ENCODE data around the gene CDC14A.

Gene CDC14A

GRCh38 chr1:100438375-100438774 is 86.1 kb downstream of the CDC14A start:
- no peak overlapping the region for H3K4me2 ChIP-seq (ENCODE audit: low read length)
- no peaks in the 10 kb centered on the region for H3K4me1 ChIP-seq (ENCODE audit: control insufficient read depth, low read length)
- H3K9me2 ChIP-seq (replicated peaks; ENCODE audit: control insufficient read depth, low read length): no peaks in the 10 kb centered on the region
- TF ChIP-seq EZH2phosphoT487 (IDR thresholded peaks at IDR 0.05; ENCODE audit: borderline replicate concordance, low read length) (no peak), CTCF (IDR thresholded peaks at IDR 0.05; ENCODE audit: low read depth, low read length, poor library complexity, severe bottlenecking) (no peak)
- no peak overlapping the region for H3K4me3 ChIP-seq (ENCODE audit: low read length)
- H3K9me3 ChIP-seq (ENCODE audit: control insufficient read depth, insufficient read depth, low read length): no peaks in the 10 kb centered on the region
- H3F3A ChIP-seq (ENCODE audit: control insufficient read depth, insufficient read depth): no peaks in the 10 kb centered on the region
- H3K79me2 ChIP-seq (ENCODE audit: control insufficient read depth, low read length): no peaks in the 10 kb centered on the region
- H3K27me3 ChIP-seq (ENCODE audit: control insufficient read depth, low read length): no peaks in the 10 kb centered on the region
- no peak overlapping the region for H3K27ac ChIP-seq (ENCODE audit: low read depth, low read length)
- H4K20me1 ChIP-seq (ENCODE audit: control insufficient read depth, insufficient read depth, low read depth, low read length): no peaks in the 10 kb centered on the region
- no peaks in the 10 kb centered on the region for H3K36me3 ChIP-seq (ENCODE audit: control insufficient read depth, low read length)

DNA sequence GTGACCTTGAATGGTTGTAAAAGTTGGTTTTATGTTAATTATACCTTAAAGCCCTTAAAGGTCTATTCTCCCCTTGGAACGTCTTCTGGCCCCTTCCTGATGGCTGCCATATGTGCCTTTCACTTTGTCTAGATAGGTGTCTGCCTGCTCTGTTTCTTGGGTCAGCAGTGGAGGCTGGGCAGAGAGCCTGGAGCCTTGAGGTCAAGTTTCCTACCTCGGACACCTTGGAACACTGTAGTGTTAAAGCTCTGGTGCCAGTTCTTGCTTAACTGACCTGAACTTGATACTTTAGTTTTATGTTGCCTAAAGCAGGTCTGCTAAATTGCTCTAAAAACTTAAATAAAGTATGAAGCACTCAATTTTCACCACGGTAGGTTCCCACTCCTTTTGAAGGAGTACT is 86.5 kb downstream of the CDC14A start:
- Histone ChIP-seq H3K27ac (ENCODE audit: low read depth, low read length) (no peak overlapping the region), H3K79me2 (ENCODE audit: control insufficient read depth, low read length) (no peaks in the 10 kb centered on the region), H3K9me3 (ENCODE audit: control insufficient read depth, insufficient read depth, low read length) (no peaks in the 10 kb centered on the region), H3F3A (ENCODE audit: control insufficient read depth, insufficient read depth) (no peaks in the 10 kb centered on the region), H3K4me1 (ENCODE audit: control insufficient read depth, low read length) (peaks cover 3% of the 10 kb centered on the region), H3K36me3 (ENCODE audit: control insufficient read depth, low read length) (no peaks in the 10 kb centered on the region), H3K9me2 (replicated peaks; ENCODE audit: control insufficient read depth, low read length) (no peaks in the 10 kb centered on the region), H3K27me3 (ENCODE audit: control insufficient read depth, low read length) (no peaks in the 10 kb centered on the region), H4K20me1 (ENCODE audit: control insufficient read depth, insufficient read depth, low read depth, low read length) (no peaks in the 10 kb centered on the region), H3K4me2 (ENCODE audit: low read length) (no peak overlapping the region), H3K4me3 (ENCODE audit: low read length) (no peak overlapping the region)
- TF ChIP-seq CTCF (IDR thresholded peaks at IDR 0.05; ENCODE audit: low read depth, low read length, poor library complexity, severe bottlenecking) (no peak), EZH2phosphoT487 (IDR thresholded peaks at IDR 0.05; ENCODE audit: borderline replicate concordance, low read length) (no peak)

DNA sequence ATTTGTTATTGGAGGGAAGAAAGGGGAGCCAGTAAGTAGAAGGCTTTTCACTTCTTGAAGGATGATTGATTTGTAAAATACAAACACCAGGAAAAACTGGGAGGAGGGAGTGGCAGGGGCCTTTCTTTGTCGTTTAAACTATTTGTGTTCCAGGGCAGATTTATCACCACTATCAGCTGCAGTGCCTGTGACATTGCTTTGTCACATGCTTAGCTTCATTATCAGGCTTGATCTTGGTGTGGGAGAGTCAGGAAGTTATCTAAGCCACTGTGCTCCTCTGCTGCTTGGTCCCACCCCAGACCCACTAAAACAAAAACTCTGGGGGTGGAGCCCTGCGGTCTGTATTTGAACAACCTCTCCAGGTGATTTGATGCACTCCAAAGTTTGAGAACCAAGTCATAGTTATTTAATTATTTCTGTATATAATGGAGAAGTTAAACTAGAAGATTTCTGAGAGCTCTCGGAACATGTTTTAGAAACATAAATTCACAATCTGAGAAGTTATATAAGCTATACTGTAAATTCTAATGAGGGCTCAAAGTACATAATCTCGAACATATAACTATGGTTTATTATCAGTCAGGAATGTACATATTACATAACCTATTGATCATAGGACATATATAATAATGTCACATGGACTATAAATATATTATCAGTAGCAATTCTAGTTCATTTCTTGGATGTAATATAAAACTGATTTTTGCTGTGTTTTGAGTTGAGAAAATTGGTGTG is 87.9 kb downstream of the CDC14A start:
- Histone ChIP-seq H3K9me2 (replicated peaks; ENCODE audit: control insufficient read depth, low read length) (no peaks in the 10 kb centered on the region), H3K36me3 (ENCODE audit: control insufficient read depth, low read length) (no peaks in the 10 kb centered on the region), H3K27me3 (ENCODE audit: control insufficient read depth, low read length) (no peaks in the 10 kb centered on the region), H3K4me1 (ENCODE audit: control insufficient read depth, low read length) (peaks cover 10% of the 10 kb centered on the region), H3K9me3 (ENCODE audit: control insufficient read depth, insufficient read depth, low read length) (no peaks in the 10 kb centered on the region), H3K27ac (ENCODE audit: low read depth, low read length) (no peak overlapping the region), H3K79me2 (ENCODE audit: control insufficient read depth, low read length) (no peaks in the 10 kb centered on the region), H4K20me1 (ENCODE audit: control insufficient read depth, insufficient read depth, low read depth, low read length) (no peaks in the 10 kb centered on the region), H3K4me2 (ENCODE audit: low read length) (no peak overlapping the region), H3F3A (ENCODE audit: control insufficient read depth, insufficient read depth) (no peaks in the 10 kb centered on the region), H3K4me3 (ENCODE audit: low read length) (no peak overlapping the region)
- TF ChIP-seq CTCF (IDR thresholded peaks at IDR 0.05; ENCODE audit: low read depth, low read length, poor library complexity, severe bottlenecking): no peak
- TF ChIP-seq EZH2phosphoT487 (IDR thresholded peaks at IDR 0.05; ENCODE audit: borderline replicate concordance, low read length): no peak

Data from DOHH2 (cell line).